Body of pancreas (tissue), 4 donors: ENCODE data around the gene CX3CR1.

Source experiments
- CTCF ChIP-seq, 7 experiments: fragments of 450-650 bp in 4 of 7; fragments of 200-600 bp in 3 of 7; sonication (generic) in 3 of 7; IDR thresholded peaks; one replicate each; pipeline ENCODE4 v1.5.1; 2016 to 2019; ENCODE audit warnings: antibody characterized with exemption in 7 of 7
- POLR2A ChIP-seq, 3 donors: fragments of 450-650 bp; IDR thresholded peaks; one replicate each; pipeline ENCODE4 v1.6.1; 2016; ENCODE audit warnings: antibody characterized with exemption in 3 of 3, mild to moderate bottlenecking in 2 of 3

- no peak for TF ChIP-seq POLR2A (IDR thresholded peaks at IDR 0.05)
- TF ChIP-seq CTCF (IDR thresholded peaks at IDR 0.05) = no peak
Observed at GRCh38 chr3:39216176-39216790, 63.6 kb downstream of the CX3CR1 start.
